Amygdala (tissue), 56 donors: ENCODE measurements around the gene DNAAF5.
A peak's percentile ranks its signal among the peaks of the same experiment; 100 is the strongest.

ENCODE experiments used
- DNase-seq, 56 donors: peaks; one replicate each; lab custom pipeline; 2025; lab: John Stamatoyannopoulos, UW

DNAAF5 gene

GRCh38 chr7:726084-726853, at the start of gene DNAAF5:
DNAAF5 (plus strand) TSS chr7:726699; CDS start chr7:726721, 22 bp downstream.
- DNase-seq = peak in 55 of 56 donors; percentile 26 to 89 (median 70)

- DNase-seq = no peak
These were observed 49.5 kb upstream of the DNAAF5 start for GRCh38 chr7:676972-677385.

- no peak for DNase-seq
These were observed 45.9 kb upstream of the DNAAF5 start for GRCh38 chr7:680411-681127.

GRCh38 chr7:681551-682307, 44.8 kb upstream of the DNAAF5 start:
- DNase-seq = no peak

- no peak for DNase-seq
These were observed 43.7 kb upstream of the DNAAF5 start for GRCh38 chr7:682810-683209.

GRCh38 chr7:683526-684205, 42.8 kb upstream of the DNAAF5 start:
- no peak for DNase-seq

GRCh38 chr7:684416-684815, 42.1 kb upstream of the DNAAF5 start:
- DNase-seq = no peak

GRCh38 chr7:685540-685939, 41.0 kb upstream of the DNAAF5 start:
- DNase-seq = no peak

GRCh38 chr7:690478-691360, 35.8 kb upstream of the DNAAF5 start:
- DNase-seq = no peak

GRCh38 chr7:691361-692045, 35.0 kb upstream of the DNAAF5 start:
- peak in 23 of 56 donors; percentile 8 to 59 (median 34) for DNase-seq

GRCh38 chr7:693280-693679, 33.2 kb upstream of the DNAAF5 start:
- DNase-seq = no peak

- no peak for DNase-seq
These were observed 30.1 kb upstream of the DNAAF5 start for GRCh38 chr7:696426-696811.

GRCh38 chr7:696812-697551, 29.5 kb upstream of the DNAAF5 start:
- no peak for DNase-seq

- DNase-seq = no peak
These were observed 27.7 kb upstream of the DNAAF5 start for GRCh38 chr7:698515-699475.

- no peak for DNase-seq
These were observed 26.9 kb upstream of the DNAAF5 start for GRCh38 chr7:699476-700170.

GRCh38 chr7:701086-701671, 25.3 kb upstream of the DNAAF5 start:
- DNase-seq = no peak
